ENCODE results near the gene KLHDC4.

KLHDC4 gene

GRCh38 chr16:87707714-87708580 lies 57.8 kb downstream of the KLHDC4 start:
- Histone ChIP-seq H3K36me3 (ENCODE audit: control insufficient read depth, insufficient read depth, low read length) (peaks cover 46% of the 10 kb centered on the region), H3K4me1 (ENCODE audit: control insufficient read depth, insufficient read depth, low read length) (peaks cover 2% of the 10 kb centered on the region), H3K9ac (ENCODE audit: low read depth, low read length) (no peak overlapping the region), H3K27me3 (ENCODE audit: control insufficient read depth, insufficient read depth, low read length) (no peaks in the 10 kb centered on the region), H3K9me3 (ENCODE audit: control insufficient read depth, insufficient read depth, low read length) (no peaks in the 10 kb centered on the region), H3K4me3 (ENCODE audit: low read depth, low read length) (no peak overlapping the region)

- H3K9me3 ChIP-seq (ENCODE audit: control insufficient read depth, insufficient read depth, low read length): no peaks in the 10 kb centered on the region
- H3K9ac ChIP-seq (ENCODE audit: low read depth, low read length): no peak overlapping the region
- H3K36me3 ChIP-seq (ENCODE audit: control insufficient read depth, insufficient read depth, low read length): peaks cover 45% of the 10 kb centered on the region
- H3K4me3 ChIP-seq (ENCODE audit: low read depth, low read length): no peak overlapping the region
- no peaks in the 10 kb centered on the region for H3K27me3 ChIP-seq (ENCODE audit: control insufficient read depth, insufficient read depth, low read length)
- H3K4me1 ChIP-seq (ENCODE audit: control insufficient read depth, insufficient read depth, low read length): peaks cover 2% of the 10 kb centered on the region
These were observed 58.7 kb downstream of the KLHDC4 start for GRCh38 chr16:87707097-87707496.

- Histone ChIP-seq H3K27me3 (ENCODE audit: control insufficient read depth, insufficient read depth, low read length) (no peaks in the 10 kb centered on the region), H3K4me1 (ENCODE audit: control insufficient read depth, insufficient read depth, low read length) (peaks cover 2% of the 10 kb centered on the region), H3K36me3 (ENCODE audit: control insufficient read depth, insufficient read depth, low read length) (peaks cover 49% of the 10 kb centered on the region), H3K4me3 (ENCODE audit: low read depth, low read length) (no peak overlapping the region), H3K9me3 (ENCODE audit: control insufficient read depth, insufficient read depth, low read length) (no peaks in the 10 kb centered on the region), H3K9ac (ENCODE audit: low read depth, low read length) (no peak overlapping the region)
These were observed 59.3 kb downstream of the KLHDC4 start for GRCh38 chr16:87706278-87707000.

- no peaks in the 10 kb centered on the region for H3K27me3 ChIP-seq (ENCODE audit: control insufficient read depth, insufficient read depth, low read length)
- peaks cover 2% of the 10 kb centered on the region for H3K4me1 ChIP-seq (ENCODE audit: control insufficient read depth, insufficient read depth, low read length)
- H3K9me3 ChIP-seq (ENCODE audit: control insufficient read depth, insufficient read depth, low read length): no peaks in the 10 kb centered on the region
- H3K36me3 ChIP-seq (ENCODE audit: control insufficient read depth, insufficient read depth, low read length): peaks cover 50% of the 10 kb centered on the region
- H3K4me3 ChIP-seq (ENCODE audit: low read depth, low read length): no peak overlapping the region
- no peak overlapping the region for H3K9ac ChIP-seq (ENCODE audit: low read depth, low read length)
These were observed 60.0 kb downstream of the KLHDC4 start for GRCh38 chr16:87705771-87706277.

GRCh38 chr16:87704754-87705353 lies 60.9 kb downstream of the KLHDC4 start:
- Histone ChIP-seq H3K9ac (ENCODE audit: low read depth, low read length) (no peak overlapping the region), H3K9me3 (ENCODE audit: control insufficient read depth, insufficient read depth, low read length) (no peaks in the 10 kb centered on the region), H3K27me3 (ENCODE audit: control insufficient read depth, insufficient read depth, low read length) (no peaks in the 10 kb centered on the region), H3K4me1 (ENCODE audit: control insufficient read depth, insufficient read depth, low read length) (peaks cover 2% of the 10 kb centered on the region), H3K36me3 (ENCODE audit: control insufficient read depth, insufficient read depth, low read length) (peaks cover 41% of the 10 kb centered on the region), H3K4me3 (ENCODE audit: low read depth, low read length) (no peak overlapping the region)

GRCh38 chr16:87703835-87704375 lies 61.9 kb downstream of the KLHDC4 start:
- Histone ChIP-seq H3K4me1 (ENCODE audit: control insufficient read depth, insufficient read depth, low read length) (peaks cover 2% of the 10 kb centered on the region), H3K27me3 (ENCODE audit: control insufficient read depth, insufficient read depth, low read length) (no peaks in the 10 kb centered on the region), H3K36me3 (ENCODE audit: control insufficient read depth, insufficient read depth, low read length) (peaks cover 43% of the 10 kb centered on the region), H3K9me3 (ENCODE audit: control insufficient read depth, insufficient read depth, low read length) (no peaks in the 10 kb centered on the region), H3K9ac (ENCODE audit: low read depth, low read length) (no peak overlapping the region), H3K4me3 (ENCODE audit: low read depth, low read length) (no peak overlapping the region)

- Histone ChIP-seq H3K9ac (ENCODE audit: low read depth, low read length) (no peak overlapping the region), H3K27me3 (ENCODE audit: control insufficient read depth, insufficient read depth, low read length) (no peaks in the 10 kb centered on the region), H3K9me3 (ENCODE audit: control insufficient read depth, insufficient read depth, low read length) (no peaks in the 10 kb centered on the region), H3K4me3 (ENCODE audit: low read depth, low read length) (no peak overlapping the region), H3K4me1 (ENCODE audit: control insufficient read depth, insufficient read depth, low read length) (peaks cover 2% of the 10 kb centered on the region), H3K36me3 (ENCODE audit: control insufficient read depth, insufficient read depth, low read length) (peaks cover 46% of the 10 kb centered on the region)
These were observed 62.7 kb downstream of the KLHDC4 start for GRCh38 chr16:87703071-87703470.

GRCh38 chr16:87702325-87702811 lies 63.4 kb downstream of the KLHDC4 start:
- Histone ChIP-seq H3K4me1 (ENCODE audit: control insufficient read depth, insufficient read depth, low read length) (peaks cover 2% of the 10 kb centered on the region), H3K9me3 (ENCODE audit: control insufficient read depth, insufficient read depth, low read length) (no peaks in the 10 kb centered on the region), H3K36me3 (ENCODE audit: control insufficient read depth, insufficient read depth, low read length) (peaks cover 46% of the 10 kb centered on the region), H3K9ac (ENCODE audit: low read depth, low read length) (no peak overlapping the region), H3K27me3 (ENCODE audit: control insufficient read depth, insufficient read depth, low read length) (no peaks in the 10 kb centered on the region), H3K4me3 (ENCODE audit: low read depth, low read length) (no peak overlapping the region)

- Histone ChIP-seq H3K4me1 (ENCODE audit: control insufficient read depth, insufficient read depth, low read length) (peaks cover 2% of the 10 kb centered on the region), H3K9ac (ENCODE audit: low read depth, low read length) (no peak overlapping the region), H3K9me3 (ENCODE audit: control insufficient read depth, insufficient read depth, low read length) (no peaks in the 10 kb centered on the region), H3K4me3 (ENCODE audit: low read depth, low read length) (no peak overlapping the region), H3K36me3 (ENCODE audit: control insufficient read depth, insufficient read depth, low read length) (peaks cover 50% of the 10 kb centered on the region), H3K27me3 (ENCODE audit: control insufficient read depth, insufficient read depth, low read length) (no peaks in the 10 kb centered on the region)
These were observed 64.3 kb downstream of the KLHDC4 start for GRCh38 chr16:87701505-87701921.

- Histone ChIP-seq H3K9ac (ENCODE audit: low read depth, low read length) (no peak overlapping the region), H3K9me3 (ENCODE audit: control insufficient read depth, insufficient read depth, low read length) (no peaks in the 10 kb centered on the region), H3K36me3 (ENCODE audit: control insufficient read depth, insufficient read depth, low read length) (peaks cover 47% of the 10 kb centered on the region), H3K27me3 (ENCODE audit: control insufficient read depth, insufficient read depth, low read length) (no peaks in the 10 kb centered on the region), H3K4me1 (ENCODE audit: control insufficient read depth, insufficient read depth, low read length) (no peaks in the 10 kb centered on the region), H3K4me3 (ENCODE audit: low read depth, low read length) (no peak overlapping the region)
These were observed 64.7 kb downstream of the KLHDC4 start for GRCh38 chr16:87701078-87701460.

- peaks cover 52% of the 10 kb centered on the region for H3K36me3 ChIP-seq (ENCODE audit: control insufficient read depth, insufficient read depth, low read length)
These were observed 65.2 kb downstream of the KLHDC4 start for GRCh38 chr16:87700406-87701077.

More at GRCh38 chr16:87700406-87701077, 65.2 kb downstream of the KLHDC4 start:
- no peak overlapping the region for H3K9ac ChIP-seq (ENCODE audit: low read depth, low read length)
- H3K27me3 ChIP-seq (ENCODE audit: control insufficient read depth, insufficient read depth, low read length): no peaks in the 10 kb centered on the region
- no peaks in the 10 kb centered on the region for H3K9me3 ChIP-seq (ENCODE audit: control insufficient read depth, insufficient read depth, low read length)
- no peaks in the 10 kb centered on the region for H3K4me1 ChIP-seq (ENCODE audit: control insufficient read depth, insufficient read depth, low read length)
- H3K4me3 ChIP-seq (ENCODE audit: low read depth, low read length): no peak overlapping the region

Data from iPS-15b (cell line).